ENCODE measurements around the gene RAP1A. TPM values are rescaled to one million over a fixed set of nuclear protein-coding genes. Genes with fewer than 3 reads are reported as not detected.

The RAP1A gene
- total and polyA plus RNA-seq, 10 donors, result 83.3 to 125 (median 105) TPM

GRCh38 chr1:111594306-111594693 lies 25.3 kb upstream of the RAP1A start:
- Histone ChIP-seq H3K4me1 (peaks cover 33 to 82% (median 58%) of the 10 kb centered on the region in 6 donors), H3K36me3 (no peaks in the 10 kb centered on the region), H3K4me3 (no peak overlapping the region), H3K9me3 (no peaks in the 10 kb centered on the region), H3K27me3 (replicated peaks in 1 of 7) (no peaks in the 10 kb centered on the region), H3K27ac (peak overlapping the region; percentile 69 to 84 (median 77))
- DNase-seq, result no peak
- 56 to 68% (median 62%) methylated on average over 4 of the region's 4 CpGs for WGBS, 5 donors
- TF ChIP-seq POLR2AphosphoS5 (IDR thresholded peaks at IDR 0.05), result no peak
- TF ChIP-seq CTCF (IDR thresholded peaks at IDR 0.05 in 8 of 11, conservative IDR thresholded peaks at IDR 0.05 in 3 of 11), result no peak
- no peak for TF ChIP-seq POLR2A (IDR thresholded peaks at IDR 0.05)
- intact Hi-C loops (cut with DNase I; ENCODE audit: low total_unique reads), result no loop called here

GRCh38 chr1:111595807-111596206 lies 23.8 kb upstream of the RAP1A start:
- Histone ChIP-seq H3K27me3 (replicated peaks in 1 of 7) (no peaks in the 10 kb centered on the region), H3K4me1 (peaks cover 33 to 96% (median 59%) of the 10 kb centered on the region in 6 donors), H3K4me3 (no peak overlapping the region), H3K36me3 (no peaks in the 10 kb centered on the region), H3K27ac (peak overlapping the region in 6 of 8 donors; percentile 3 to 77 (median 49)), H3K9me3 (no peaks in the 10 kb centered on the region)
- intact Hi-C loops (cut with DNase I; ENCODE audit: low total_unique reads), result no loop called here
- TF ChIP-seq CTCF (IDR thresholded peaks at IDR 0.05 in 8 of 11, conservative IDR thresholded peaks at IDR 0.05 in 3 of 11) (no peak), POLR2AphosphoS5 (IDR thresholded peaks at IDR 0.05) (no peak), POLR2A (IDR thresholded peaks at IDR 0.05) (no peak)
- DNase-seq, result no peak
- 82 to 93% (median 85%) methylated on average over 1 of the region's 1 CpG for WGBS, 5 donors

GRCh38 chr1:111596499-111596898 lies 23.1 kb upstream of the RAP1A start:
- Histone ChIP-seq H3K9me3 (no peaks in the 10 kb centered on the region), H3K4me1 (peaks cover 33 to 98% (median 64%) of the 10 kb centered on the region in 6 donors), H3K4me3 (no peak overlapping the region), H3K36me3 (no peaks in the 10 kb centered on the region), H3K27me3 (replicated peaks in 1 of 7) (no peaks in the 10 kb centered on the region), H3K27ac (peak overlapping the region in 6 of 8 donors; percentile 30 to 77 (median 49))
- intact Hi-C loops (cut with DNase I; ENCODE audit: low total_unique reads), result no loop called here
- WGBS, 5 donors, result 32 to 58% (median 53%) methylated on average over 1 of the region's 1 CpG
- TF ChIP-seq CTCF (IDR thresholded peaks at IDR 0.05 in 8 of 11, conservative IDR thresholded peaks at IDR 0.05 in 3 of 11) (no peak), POLR2A (IDR thresholded peaks at IDR 0.05) (no peak), POLR2AphosphoS5 (IDR thresholded peaks at IDR 0.05) (no peak)
- peak; percentile 87 for DNase-seq

- H3K4me1 ChIP-seq, result peaks cover 36 to 98% (median 66%) of the 10 kb centered on the region in 6 donors
- 73 to 81% (median 78%) methylated on average over 5 of the region's 5 CpGs for WGBS, 5 donors
- H3K36me3 ChIP-seq, result no peaks in the 10 kb centered on the region
- H3K27ac ChIP-seq, result peak overlapping the region in 4 of 8 donors; percentile 30 to 77 (median 60)
- H3K9me3 ChIP-seq, result no peaks in the 10 kb centered on the region
- no peak for DNase-seq
- intact Hi-C loops (cut with DNase I; ENCODE audit: low total_unique reads), result no loop called here
- no peaks in the 10 kb centered on the region for H3K27me3 ChIP-seq (replicated peaks in 1 of 7)
- no peak for TF ChIP-seq POLR2AphosphoS5 (IDR thresholded peaks at IDR 0.05)
- TF ChIP-seq CTCF (IDR thresholded peaks at IDR 0.05 in 8 of 11, conservative IDR thresholded peaks at IDR 0.05 in 3 of 11), result no peak
- no peak for TF ChIP-seq POLR2A (IDR thresholded peaks at IDR 0.05)
- H3K4me3 ChIP-seq, result no peak overlapping the region
These were observed 22.2 kb upstream of the RAP1A start for GRCh38 chr1:111597426-111597825.

All from spleen (tissue), 11 donors.